K562 (cell line): Measurements from ENCODE around the gene IBA57. TPM values are rescaled to one million over a fixed set of nuclear protein-coding genes. Genes with fewer than 3 reads are reported as not detected.
"Not testable (repeated sequence)": the region's sequence is repeated elsewhere in the genome, so short reads cannot be mapped to it uniquely, and the experiment has no call there.

Experiments
- ATAC-seq: fragments of 200-7000 bp; cut with Tn5 transposase; 3 replicates; pipeline ENCODE4 v1.9.1; 2020; ENCODE audit warnings: moderate library complexity
- BruUV-seq: library from RNA; stranded (reverse); fragments of 400-500 nt; replicated peaks from 2 replicates; lab custom pipeline; 2021; lab: Mats Ljungman, UMichigan
- CTCF ChIA-PET: fragments of 300-600 bp; formaldehyde crosslinking; extraction: SDS; loops from one replicate; lab custom pipeline; 2021; ENCODE audit warnings: low intra/inter-chr PET ratio; lab: Yijun Ruan, JAX
- POLR2A ChIA-PET: fragments of 300-600, 350-650 bp; sonication (Branson Sonifier 250); formaldehyde crosslinking; extraction: SDS; loops from one replicate; lab custom pipeline; 2021; ENCODE audit warnings: antibody characterized with exemption, inconsistent platforms; lab: Yijun Ruan, JAX
- DNase-seq, 4 experiments: peaks; one replicate each; pipeline versions ENCODE4 v3.0.0 to v3.0.0-alpha.2; 2011 to 2018; ENCODE audit warnings: low spot score in 3 of 4, mixed read lengths in 3 of 4; ENCODE audit errors: extremely low read depth in 1 of 4
- FAIRE-seq: peaks from 2 replicates; lab custom pipeline; 2011; peaks lifted over from hg19 to GRCh38; lab: Jason Lieb, UNC
- H2AFZ ChIP-seq: 2 replicates; pipeline ENCODE4 v1.6.0; 2011; ENCODE audit warnings: low read depth, low read length, control low read depth, inconsistent platforms
- H3K27ac ChIP-seq: fragments of 200-600 bp; 3 replicates; pipeline ENCODE4 v1.8.0; 2011; ENCODE audit warnings: low read depth, mild to moderate bottlenecking, control low read depth, inconsistent platforms, low read length, moderate library complexity, mixed read lengths; ENCODE audit errors: extremely low read depth
- H3K27me3 ChIP-seq, 2 experiments: fragments of 300-600 bp in 1 of 2; 2 replicates in 1 of 2; 3 replicates in 1 of 2; pipeline versions ENCODE4 v1.6.0 to v1.8.0; 2011; ENCODE audit warnings: inconsistent platforms in 2 of 2, low read length in 2 of 2, mild to moderate bottlenecking in 1 of 2, mixed read lengths in 1 of 2, moderate library complexity in 1 of 2; ENCODE audit not compliant: control insufficient read depth in 2 of 2, insufficient read depth in 2 of 2
- H3K36me3 ChIP-seq: fragments of 300-600 bp; 3 replicates; pipeline ENCODE4 v1.8.0; 2011; ENCODE audit warnings: mild to moderate bottlenecking, low read length, inconsistent platforms; ENCODE audit not compliant: control insufficient read depth, insufficient read depth
- H3K4me1 ChIP-seq, 2 experiments: fragments of 200-600 bp in 1 of 2; replicated peaks in 1 of 2; 2 replicates in 1 of 2; 3 replicates in 1 of 2; pipeline versions ENCODE4 v1.5.1 to v1.8.0; 2011; ENCODE audit warnings: inconsistent platforms in 2 of 2, low read length in 2 of 2, mild to moderate bottlenecking in 1 of 2, mixed read lengths in 1 of 2, moderate library complexity in 1 of 2; ENCODE audit not compliant: control insufficient read depth in 2 of 2, insufficient read depth in 2 of 2
- H3K4me2 ChIP-seq: 2 replicates; pipeline ENCODE4 v1.6.1; 2011; ENCODE audit warnings: low read length, control low read depth, inconsistent platforms, mixed read lengths; ENCODE audit not compliant: insufficient read depth
- H3K4me3 ChIP-seq: fragments of 200-600 bp; sonication (generic), shearing (Covaris generic); 2 replicates; pipeline ENCODE4 v1.5.1; 2016; ENCODE audit warnings: control low read depth, inconsistent platforms
- H3K79me2 ChIP-seq: fragments of 200-600 bp; 3 replicates; pipeline ENCODE4 v1.8.0; 2011; ENCODE audit warnings: low read length, inconsistent platforms; ENCODE audit not compliant: control insufficient read depth, insufficient read depth
- H3K9ac ChIP-seq, 2 experiments: 2 replicates each; pipeline versions ENCODE4 v1.6.0 to v1.6.1; 2011; ENCODE audit warnings: low read depth in 2 of 2, low read length in 2 of 2, control low read depth in 1 of 2, inconsistent platforms in 1 of 2, mild to moderate bottlenecking in 1 of 2, mixed read lengths in 1 of 2; ENCODE audit not compliant: insufficient read depth in 1 of 2
- H3K9me1 ChIP-seq: one replicate; pipeline ENCODE4 v1.6.0; 2011; ENCODE audit warnings: inconsistent platforms, mild to moderate bottlenecking, low read length, moderate library complexity; ENCODE audit not compliant: control insufficient read depth, insufficient read depth
- H3K9me3 ChIP-seq: replicated peaks from 2 replicates; pipeline ENCODE4 v1.5.1; 2011; ENCODE audit warnings: low read depth, low read length, inconsistent platforms; ENCODE audit not compliant: control insufficient read depth, insufficient read depth
- H4K20me1 ChIP-seq: replicated peaks from 2 replicates; pipeline ENCODE4 v1.6.1; 2011; ENCODE audit warnings: low read length, inconsistent platforms, mixed read lengths; ENCODE audit not compliant: control insufficient read depth, insufficient read depth
- BCOR ChIP-seq: fragments of 450-650 bp; IDR thresholded peaks from 2 replicates; pipeline ENCODE4 v1.6.1; 2016
- GABPA ChIP-seq: fragments of 200-800 bp; sonication (Bioruptor generic); conservative IDR thresholded peaks from 2 replicates; pipeline ENCODE4 v1.6.1; 2016; ENCODE audit warnings: low read depth, missing genetic modification characterization, missing compliant biosample characterization
- KDM1A ChIP-seq, 2 experiments: fragments of 450-650 bp; IDR thresholded peaks; 2 replicates each; pipeline ENCODE4 v1.6.1; 2016; ENCODE audit warnings: mild to moderate bottlenecking in 2 of 2
- SMARCA5 ChIP-seq: fragments of 450-650 bp; IDR thresholded peaks from 2 replicates; pipeline ENCODE4 v1.6.1; 2016
- TRIM24 ChIP-seq, 2 experiments: fragments of 450-650 bp; IDR thresholded peaks; 2 replicates each; pipeline ENCODE4 v1.6.1; 2016
- TRIM28 ChIP-seq: fragments of 450-650 bp; IDR thresholded peaks from 2 replicates; pipeline ENCODE4 v1.6.1; 2017
- U2AF2 ChIP-seq: fragments of 200-400 bp; formaldehyde crosslinking; optimal IDR thresholded peaks from 2 replicates; pipeline ENCODE3; 2017; ENCODE audit warnings: low read depth, mild to moderate bottlenecking, low read length
- ZFPM2 ChIP-seq: fragments of 250-450 bp; sonication (Bioruptor Pico); IDR thresholded peaks from 2 replicates; pipeline ENCODE4 v1.5.1; 2022; ENCODE audit warnings: mild to moderate bottlenecking
- WGBS: fragments of 100-300 bp; shearing (Covaris generic); methylation state at CpG from one replicate; pipeline ENCODE4 v1.1.6; 2016; ENCODE audit warnings: low coverage, mixed read lengths; ENCODE audit not compliant: insufficient coverage; ENCODE audit errors: missing lambda C conversion rate; 5-methylcytosine and 5-hydroxymethylcytosine counted together
- in situ Hi-C: fragments of 300-500 bp; cut with MboI; formaldehyde crosslinking; loops from 4 replicates; pipeline ENCODE4 v1.15.0; 2018; ENCODE audit warnings: inconsistent platforms, mixed read lengths
- intact Hi-C: fragments of 100-400 bp; cut with micrococcal nuclease; formaldehyde crosslinking; loops from 2 replicates; pipeline ENCODE4 v1.14.2; 2022
- polyA plus RNA-seq, 8 experiments: library from polyadenylated mRNA; depleted of rRNA in 4 of 8; stranded (reverse) in 5 of 8; unstranded in 3 of 8; fragments of >200 nt; fragmentation: Nextera tagmentation in 2 of 8; fragmentation: Illumina TruSeq in 1 of 8; extraction: Ambion mirVana in 2 of 8; extraction: Trizol in 1 of 8; gene quantifications; 2 replicates each; pipeline versions ENCODE4 v1.2.1 to v1.2.3, GENCODE V29; 2011 to 2014; ENCODE audit warnings: inconsistent platforms in 1 of 8, missing spikeins in 1 of 8
- total RNA-seq, 7 experiments: library from RNA; depleted of rRNA in 6 of 7; stranded (reverse); fragments of >200 nt in 6 of 7; fragmentation: Illumina TruSeq in 2 of 7; extraction: Trizol in 2 of 7; gene quantifications; 2 replicates each; pipeline versions ENCODE4 v1.2.1 to v1.2.3, GENCODE V29; 2011 to 2021; ENCODE audit warnings: low replicate concordance in 1 of 7
- TF ChIP-seq, protein P1 (sequence below): sonication (generic); formaldehyde crosslinking; IDR thresholded peaks from 2 replicates; pipeline ENCODE4 v1.9.0; 2022; ENCODE audit warnings: mild to moderate bottlenecking, missing genetic modification reagents

The IBA57 gene
- total and polyA plus RNA-seq, 9 of the 15 experiments (the other 6 are each of a cell fraction or from before 2014, with no cell fraction given) = 0.77 to 15.5 (median 2.7) TPM

DNA sequence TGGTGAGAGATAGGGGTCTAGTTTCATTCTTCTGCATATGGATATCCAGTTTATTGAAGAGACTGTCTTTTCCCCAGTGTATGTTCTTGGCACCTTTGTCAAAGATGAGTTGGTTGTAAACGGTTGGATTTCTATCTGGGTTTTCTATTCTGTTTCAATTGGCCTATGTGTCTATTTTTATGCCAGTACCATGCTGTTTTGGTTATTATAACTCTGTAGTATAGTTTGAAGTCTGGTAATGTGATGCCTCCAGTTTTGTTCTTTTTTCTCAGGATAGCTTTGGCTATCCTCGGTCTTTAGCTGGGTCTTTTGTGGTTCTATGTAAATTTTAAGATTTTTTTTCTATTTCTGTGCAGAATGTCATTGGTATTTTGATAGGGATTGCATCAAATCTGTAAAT is 22.6 kb downstream of the IBA57 start:
- H3K4me2 ChIP-seq, H3K9me1 ChIP-seq, CTCF ChIA-PET, H3K79me2 ChIP-seq: not testable (repeated sequence)
- POLR2A ChIA-PET = interaction anchor here (0.7 to 1.4 kb wide), 2 partner anchors 9 to 12 kb away, joined by 3 to 4 read pairs; no protein-coding TSS in a partner anchor
- peak; percentile 81 for TF ChIP-seq BCOR
- TF ChIP-seq KDM1A (IDR thresholded peaks at IDR 0.05) = peak in 1 of 2 experiments; percentile 48; a peak in 2 of 4 replicates
- 0 out of 2 replicates have a peak, but pooled peaks have one; percentile 49 for TF ChIP-seq SMARCA5
- TF ChIP-seq TRIM24 (IDR thresholded peaks at IDR 0.05) = 0 out of 4 replicates have a peak, but pooled peaks of 1 of the 2 experiments have one; percentile 13
- peak; percentile 70; the same call in 1 of the 2 replicates for TF ChIP-seq TRIM28
- TF ChIP-seq, all 486 proteins: peak for 5; not testable (repeated sequence) for 481
- FAIRE-seq, DNase-seq, intact Hi-C loops, H4K20me1 ChIP-seq, H3K9me3 ChIP-seq, ATAC-seq, H3K4me3 ChIP-seq, H2AFZ ChIP-seq, H3K4me1 ChIP-seq, in situ Hi-C loops, BruUV-seq, H3K36me3 ChIP-seq, H3K9ac ChIP-seq, H3K27me3 ChIP-seq, H3K27ac ChIP-seq: not testable (repeated sequence)
- WGBS = 2% methylated on average over 2 of the region's 2 CpGs

DNA sequence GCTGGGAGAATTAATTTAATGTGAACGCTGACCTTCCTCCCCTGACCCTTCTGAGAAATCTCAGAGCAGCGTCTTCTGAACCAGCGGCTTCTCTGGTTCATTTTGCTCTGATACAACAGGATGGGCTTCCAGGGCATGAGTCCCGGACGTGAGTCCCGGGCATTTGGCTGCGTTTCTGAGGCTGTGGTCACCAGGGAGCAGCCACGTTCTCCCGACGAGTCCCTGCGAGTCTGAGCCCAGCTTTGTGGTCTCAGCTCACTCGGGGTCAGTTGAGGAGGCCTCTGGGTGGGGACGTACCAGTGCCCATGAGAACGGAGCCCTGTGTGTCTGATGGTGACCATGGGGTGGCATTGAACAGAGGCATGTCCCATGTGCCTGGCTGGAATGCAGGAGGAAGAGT is 24.6 kb downstream of the IBA57 start:
- ATAC-seq = no peak
- Histone ChIP-seq H3K27ac (no peak overlapping the region), H3K9me3 (no peaks in the 10 kb centered on the region), H3K27me3 (no peaks in the 10 kb centered on the region; a peak in 1 of 5 replicates), H3K9me1 (no peaks in the 10 kb centered on the region), H3K4me2 (no peak overlapping the region), H3K4me3 (no peak overlapping the region), H3K4me1 (peaks cover 4 to 6% of the 10 kb centered on the region in 2 experiments; a peak in 4 of 5 replicates), H4K20me1 (no peaks in the 10 kb centered on the region), H2AFZ (peak overlapping the region; percentile 76), H3K36me3 (no peaks in the 10 kb centered on the region), H3K9ac (peak overlapping the region in 1 of 2 experiments; percentile 53; a peak in 1 of 4 replicates), H3K79me2 (no peaks in the 10 kb centered on the region)
- no peak for DNase-seq
- POLR2A ChIA-PET = interaction anchor here (0.5 to 1.4 kb wide), 3 partner anchors 24 to 283 kb away, joined by 3 to 4 read pairs (median 3); no protein-coding TSS in a partner anchor
- in situ Hi-C loops = no loop called here
- intact Hi-C loops = no loop called here
- WGBS = 19% methylated on average over 14 of the region's 14 CpGs
- no peak for FAIRE-seq
- no TSS peak for BruUV-seq
- TF ChIP-seq, protein P1, sequence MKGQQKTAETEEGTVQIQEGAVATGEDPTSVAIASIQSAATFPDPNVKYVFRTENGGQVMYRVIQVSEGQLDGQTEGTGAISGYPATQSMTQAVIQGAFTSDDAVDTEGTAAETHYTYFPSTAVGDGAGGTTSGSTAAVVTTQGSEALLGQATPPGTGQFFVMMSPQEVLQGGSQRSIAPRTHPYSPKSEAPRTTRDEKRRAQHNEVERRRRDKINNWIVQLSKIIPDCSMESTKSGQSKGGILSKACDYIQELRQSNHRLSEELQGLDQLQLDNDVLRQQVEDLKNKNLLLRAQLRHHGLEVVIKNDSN (CRISPR knock-in tag) = 0 out of 2 replicates have a peak, but pooled peaks have one; percentile 3
- TF ChIP-seq ZFPM2 (no peak), GABPA (no peak), U2AF2 (no peak)
- CTCF ChIA-PET = interaction anchor here (2.8 kb wide), 1 partner anchor 59 kb away, joined by 13 read pairs; no protein-coding TSS in a partner anchor
